Measurements from ENCODE around the gene TMEM147. TPM values are rescaled to one million over a fixed set of nuclear protein-coding genes. Genes with fewer than 3 reads are reported as not detected.

The TMEM147 gene, protein sequence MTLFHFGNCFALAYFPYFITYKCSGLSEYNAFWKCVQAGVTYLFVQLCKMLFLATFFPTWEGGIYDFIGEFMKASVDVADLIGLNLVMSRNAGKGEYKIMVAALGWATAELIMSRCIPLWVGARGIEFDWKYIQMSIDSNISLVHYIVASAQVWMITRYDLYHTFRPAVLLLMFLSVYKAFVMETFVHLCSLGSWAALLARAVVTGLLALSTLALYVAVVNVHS
- total RNA-seq: 52.1 and 70.3 TPM in 2 replicates

DNA sequence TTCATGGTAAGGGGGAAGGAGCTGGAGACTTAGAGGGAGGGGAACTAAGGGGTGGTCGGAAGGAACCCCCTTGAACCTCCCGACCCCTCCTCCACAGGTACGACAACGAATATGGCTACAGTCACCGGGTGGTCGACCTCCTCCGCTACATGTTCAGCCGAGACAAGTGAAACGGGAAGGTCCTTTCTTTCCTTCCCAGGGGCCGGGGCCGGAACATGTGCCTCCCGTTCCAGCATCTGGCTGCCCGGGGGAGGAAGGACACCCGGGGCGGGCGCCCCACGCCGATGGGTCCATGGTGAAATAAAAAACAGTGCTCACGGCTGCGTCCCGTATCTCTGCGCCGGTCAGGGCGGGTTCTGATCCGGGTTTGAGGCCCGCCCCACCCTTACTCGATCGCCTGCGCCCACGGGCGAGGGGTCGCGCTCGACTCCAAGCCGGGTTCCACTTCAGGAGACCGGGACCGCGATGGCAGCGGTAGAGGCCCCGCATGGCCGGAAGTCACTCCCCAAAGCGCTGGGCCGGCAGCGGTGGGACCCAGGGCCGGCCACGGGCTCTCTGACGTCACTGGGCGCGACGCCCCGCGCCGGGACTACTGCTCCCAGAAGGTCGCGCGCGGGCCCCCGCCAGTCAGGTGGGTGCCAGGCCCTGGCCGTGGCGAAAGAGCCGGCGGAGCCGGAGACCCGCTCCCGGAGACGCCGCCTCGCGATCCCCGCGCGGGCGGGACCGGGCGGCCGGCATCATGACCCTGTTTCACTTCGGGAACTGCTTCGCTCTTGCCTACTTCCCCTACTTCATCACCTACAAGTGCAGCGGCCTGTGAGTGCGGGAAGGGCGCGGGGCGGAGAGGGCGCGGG lies at the start of gene TMEM147:
Gene TMEM147 (plus strand): TSS at position 626 of the 854 bp plus-strand sequence. CDS start 114 bp downstream, at position 740.
- DNase-seq (ENCODE audit: low read depth in 2 of 2): peak; percentile 63 to 90

DNA sequence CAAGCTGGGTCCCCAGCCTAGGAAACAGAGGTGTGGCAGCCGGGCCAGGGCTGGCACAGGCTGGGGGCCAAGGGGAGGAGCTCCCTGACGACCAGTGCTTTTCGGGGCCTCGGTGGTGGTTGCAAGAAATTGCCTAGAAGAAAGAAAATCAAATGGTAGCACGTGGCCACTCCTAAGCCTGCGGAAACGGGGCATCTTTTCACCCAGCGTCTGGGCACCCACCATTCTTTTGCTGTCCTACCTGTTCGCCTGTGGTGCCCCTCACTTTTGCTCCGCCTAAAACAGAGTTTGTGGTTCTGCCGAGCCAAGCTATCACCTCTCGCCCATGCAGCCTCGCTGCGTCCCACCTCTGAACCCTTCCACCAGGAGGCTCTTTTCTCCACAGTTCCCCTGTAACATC lies 48.0 kb upstream of the TMEM147 start:
- DNase-seq (ENCODE audit: low read depth in 2 of 2): no peak

DNA sequence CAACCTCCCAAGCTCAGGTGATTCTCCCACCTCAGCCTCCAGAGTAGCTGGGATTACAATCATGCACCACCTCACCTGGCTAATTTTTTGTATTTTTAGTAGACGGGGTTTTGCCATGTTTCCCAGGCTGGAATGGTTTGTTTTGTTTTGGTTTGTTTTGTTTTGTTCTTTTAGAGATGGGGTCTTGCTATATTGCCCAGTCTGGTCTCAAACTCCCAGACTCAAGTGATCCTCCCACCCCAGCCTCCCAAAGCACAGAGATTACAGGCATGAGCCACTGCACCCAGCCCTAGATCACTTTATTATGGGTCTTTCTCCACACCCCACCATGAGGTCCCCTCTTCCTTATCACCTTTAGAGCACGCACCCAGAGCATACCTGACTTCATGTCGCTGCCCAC lies 47.2 kb upstream of the TMEM147 start:
- DNase-seq (ENCODE audit: low read depth in 2 of 2): no peak

DNA sequence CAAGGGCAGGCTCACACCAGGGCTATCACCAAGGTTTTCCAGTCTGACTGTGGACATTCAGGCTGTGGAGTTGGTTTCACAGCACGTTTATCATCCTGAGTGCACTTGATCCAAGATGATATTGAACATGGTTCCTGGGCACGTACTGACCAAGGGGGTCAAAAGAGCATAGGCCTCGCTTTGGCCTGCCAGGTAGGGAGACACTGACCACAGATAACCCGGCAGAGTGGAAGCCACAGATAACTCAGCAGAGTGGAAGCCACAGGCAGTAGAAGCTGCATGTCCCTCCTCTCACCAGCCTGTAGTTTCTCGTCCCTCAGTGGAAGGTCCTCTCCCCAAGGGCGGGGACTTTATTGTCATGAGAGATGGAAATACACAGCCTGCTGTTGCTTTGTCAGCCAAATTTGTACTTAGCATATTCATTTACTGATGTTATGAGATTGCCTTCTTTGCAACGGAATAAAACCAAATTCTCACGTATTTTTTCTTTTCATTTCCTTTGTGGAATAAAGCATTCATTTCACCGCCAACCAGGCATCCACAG lies 46.4 kb upstream of the TMEM147 start:
- DNase-seq (ENCODE audit: low read depth in 2 of 2): no peak

DNA sequence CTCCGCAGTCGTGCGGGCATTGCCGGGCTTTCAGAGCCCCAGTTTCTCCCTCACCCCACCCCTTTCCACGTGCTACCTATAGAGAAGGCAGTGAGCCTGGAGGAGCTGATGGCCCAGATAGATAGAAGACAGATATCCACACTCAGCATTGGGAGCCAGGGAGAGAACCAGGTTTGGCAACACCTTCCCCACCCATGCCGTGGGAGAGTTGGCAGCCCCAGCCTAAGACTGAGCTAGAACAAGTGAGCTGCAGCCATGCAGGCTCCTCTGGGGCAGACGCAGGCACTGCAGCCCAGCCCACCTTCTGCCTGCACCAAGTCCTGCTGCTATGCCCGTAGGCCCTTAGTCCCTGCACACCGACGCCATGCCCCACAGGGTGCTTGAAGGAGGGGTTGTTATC lies 44.8 kb upstream of the TMEM147 start:
- DNase-seq (ENCODE audit: low read depth in 2 of 2): no peak

DNA sequence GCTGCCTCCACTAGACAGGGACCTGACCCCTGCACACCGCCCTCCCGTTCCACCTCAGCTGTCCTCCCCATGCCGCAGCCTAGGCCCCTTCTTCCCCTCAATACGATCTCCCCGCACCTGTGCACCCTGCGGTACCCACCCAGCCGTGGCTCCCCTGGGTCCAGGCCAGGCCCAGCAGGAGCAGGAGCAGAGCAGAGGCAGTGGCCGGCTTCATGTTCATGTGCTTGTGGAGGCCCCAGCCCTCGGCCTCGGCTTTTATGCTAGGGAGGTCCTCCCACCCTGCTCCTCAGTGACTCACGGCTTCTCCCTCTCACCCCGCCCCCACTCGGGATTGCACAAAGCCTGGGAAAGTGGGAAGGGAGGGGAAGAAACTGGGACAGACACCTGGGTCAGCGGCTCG lies 43.7 kb upstream of the TMEM147 start:
- no peak for DNase-seq (ENCODE audit: low read depth in 2 of 2)

DNA sequence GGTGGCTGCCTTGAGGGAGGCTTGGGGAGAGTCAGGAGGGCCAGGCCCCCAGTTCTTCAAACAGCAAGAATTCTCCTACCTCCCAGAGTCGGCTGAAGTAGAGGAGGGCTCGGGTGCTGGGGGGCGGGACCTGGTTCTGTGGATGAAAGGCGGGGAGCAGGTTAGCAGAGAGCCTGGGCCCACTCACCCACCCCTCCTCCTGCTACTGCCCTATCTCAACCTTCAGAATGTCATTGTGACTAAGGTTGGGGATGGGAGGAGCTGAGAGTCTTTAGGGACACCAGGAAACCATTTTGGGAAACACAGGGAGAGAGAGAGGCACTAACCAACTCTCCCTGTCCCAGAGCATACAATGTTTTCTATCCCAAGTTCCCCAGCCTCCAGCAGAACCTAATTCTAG lies 42.7 kb upstream of the TMEM147 start:
- DNase-seq (ENCODE audit: low read depth in 2 of 2): no peak

DNA sequence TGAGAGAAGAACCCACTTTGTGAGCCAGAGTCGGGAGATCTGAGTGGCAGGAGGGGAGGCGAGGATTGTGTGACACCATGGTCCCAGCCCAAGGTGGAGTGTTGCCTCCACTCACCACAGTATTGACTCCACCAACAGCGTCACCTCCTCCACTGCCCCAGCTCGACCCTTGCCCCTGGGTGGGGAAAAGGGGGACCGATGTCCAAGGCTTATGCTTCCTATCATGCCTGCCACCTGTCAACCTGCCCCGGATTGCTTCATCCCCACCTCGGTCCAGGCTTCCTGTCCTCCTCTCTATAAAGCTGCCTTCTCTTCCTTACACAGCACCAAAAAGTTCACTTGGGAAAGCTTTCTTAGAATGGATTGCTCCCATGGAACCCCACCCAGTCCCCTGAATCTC lies 39.4 kb upstream of the TMEM147 start:
- DNase-seq (ENCODE audit: low read depth in 2 of 2): no peak

DNA sequence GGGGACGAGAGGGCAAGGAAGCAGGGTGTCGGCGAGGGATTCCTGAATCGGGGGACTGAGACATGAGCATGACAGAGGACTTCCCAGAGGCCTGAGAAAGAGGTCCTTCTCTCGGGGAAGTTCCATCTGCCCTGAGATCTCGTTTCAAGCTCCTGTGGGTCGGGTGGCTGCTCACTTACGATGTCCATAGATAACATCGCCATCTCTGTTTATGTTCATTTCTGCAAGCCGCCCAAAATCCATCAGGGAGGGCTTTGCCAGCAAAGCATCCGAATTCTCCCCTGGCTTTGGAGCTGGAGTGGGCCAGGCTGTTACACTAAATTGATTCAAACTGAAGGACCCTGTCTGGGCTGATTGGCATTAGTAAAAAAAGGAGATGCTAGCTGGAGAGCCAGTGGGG lies 37.9 kb upstream of the TMEM147 start:
- DNase-seq (ENCODE audit: low read depth in 2 of 2): no peak

DNA sequence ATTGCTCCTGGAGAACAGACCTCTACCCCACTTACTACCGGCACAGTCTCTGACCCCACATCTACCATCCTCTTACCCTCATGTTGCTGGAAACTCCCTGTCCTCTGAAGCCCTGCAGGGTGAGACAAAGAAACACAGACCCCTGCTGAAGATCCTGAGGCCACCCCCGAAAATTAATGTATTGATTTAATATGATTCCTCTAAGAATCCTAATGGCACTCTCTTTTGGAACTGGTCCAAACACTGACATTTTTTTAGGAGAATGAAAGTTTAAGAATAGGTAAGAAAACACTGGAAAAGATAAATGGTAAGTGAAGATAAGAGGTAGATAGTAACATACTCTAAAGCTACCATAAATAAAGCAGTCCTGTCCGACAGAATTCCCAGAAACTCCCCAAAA lies 37.3 kb upstream of the TMEM147 start:
- DNase-seq (ENCODE audit: low read depth in 2 of 2): no peak

DNA sequence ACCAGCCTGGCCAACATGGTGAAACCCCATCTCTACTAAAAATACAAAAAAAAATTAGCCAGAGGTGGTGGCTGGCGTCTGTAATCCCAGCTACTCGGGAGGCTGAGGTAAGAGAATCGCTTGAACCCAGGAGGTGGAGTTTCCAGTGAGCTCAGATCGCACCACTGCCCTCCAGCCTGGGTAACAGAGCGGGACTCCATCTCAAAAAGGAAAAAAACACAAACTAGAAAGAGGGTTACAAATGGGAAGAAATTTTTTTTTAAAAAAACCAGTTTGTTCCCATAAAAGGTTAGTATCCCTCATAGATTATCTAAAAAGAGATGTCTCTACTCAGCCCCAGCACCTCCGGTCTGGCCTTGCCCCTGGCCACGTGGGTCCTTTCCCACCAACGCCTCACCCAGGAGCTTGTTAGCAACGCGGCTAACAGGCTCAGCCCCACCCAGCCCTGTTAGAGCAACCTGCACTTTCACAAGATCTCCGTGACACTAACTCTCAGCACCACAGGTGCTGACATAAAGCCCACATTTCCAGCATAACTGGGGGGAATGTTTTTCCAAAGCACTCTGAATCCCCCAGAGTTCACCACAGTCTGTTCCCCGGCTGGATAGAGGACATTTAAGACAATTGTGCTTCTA lies 36.3 kb upstream of the TMEM147 start:
- no peak for DNase-seq (ENCODE audit: low read depth in 2 of 2)

DNA sequence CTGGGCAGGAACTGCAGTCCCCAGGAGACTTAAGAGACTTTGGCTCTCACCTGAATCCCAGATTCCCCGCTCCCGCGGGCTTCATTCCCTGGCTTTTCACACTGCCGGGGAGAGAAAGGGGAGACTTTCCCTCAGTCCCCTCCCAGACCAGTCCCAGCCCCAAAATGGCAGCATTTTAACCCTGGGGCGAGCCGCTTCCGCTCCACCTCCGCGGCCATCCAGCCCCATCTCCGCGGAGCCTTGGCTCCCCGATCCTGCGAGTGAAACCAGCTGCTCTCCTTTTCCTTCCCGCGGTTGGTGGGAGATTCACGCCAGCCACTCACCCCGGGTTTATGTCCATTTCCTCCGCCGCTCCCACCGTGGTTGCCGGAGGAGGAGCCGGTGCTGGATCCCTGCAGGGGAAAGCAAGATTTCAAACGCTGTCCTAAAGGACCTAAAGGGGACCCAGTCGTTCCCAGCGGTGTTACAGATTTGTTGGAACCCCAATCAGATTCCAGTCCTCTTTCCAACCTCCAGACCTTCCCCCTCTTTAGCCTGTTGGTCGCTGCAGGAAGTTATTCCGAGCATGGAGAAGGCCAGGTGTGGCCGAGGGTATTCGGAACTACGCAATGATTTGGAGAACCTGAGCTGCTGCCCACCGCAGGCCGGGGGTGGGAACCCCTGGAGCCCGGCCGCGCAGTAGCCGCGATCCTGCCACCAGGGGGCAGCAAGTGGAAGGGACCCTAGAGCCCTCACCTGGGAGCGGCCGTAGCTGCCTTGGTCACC lies 35.4 kb upstream of the TMEM147 start:
- peak in 1 of 2 donors; percentile 35 for DNase-seq (ENCODE audit: low read depth in 2 of 2)

DNA sequence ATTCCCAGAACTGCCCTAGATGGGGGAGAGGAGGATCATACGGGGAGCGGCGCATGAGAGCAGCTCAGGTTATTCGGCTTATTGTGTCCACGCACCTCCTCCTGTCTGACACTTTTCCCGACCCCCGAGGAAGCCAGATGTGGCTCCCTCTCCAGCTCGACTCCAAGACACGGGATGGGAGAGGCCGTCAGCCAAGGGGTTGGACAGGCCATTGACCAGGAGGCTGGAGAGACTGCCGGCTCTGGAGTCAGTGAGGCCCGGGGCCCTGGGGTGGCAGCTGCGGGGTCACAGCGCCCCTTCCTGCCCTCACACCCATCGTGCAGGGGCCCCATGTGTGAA lies 34.8 kb upstream of the TMEM147 start:
- no peak for DNase-seq (ENCODE audit: low read depth in 2 of 2)

DNA sequence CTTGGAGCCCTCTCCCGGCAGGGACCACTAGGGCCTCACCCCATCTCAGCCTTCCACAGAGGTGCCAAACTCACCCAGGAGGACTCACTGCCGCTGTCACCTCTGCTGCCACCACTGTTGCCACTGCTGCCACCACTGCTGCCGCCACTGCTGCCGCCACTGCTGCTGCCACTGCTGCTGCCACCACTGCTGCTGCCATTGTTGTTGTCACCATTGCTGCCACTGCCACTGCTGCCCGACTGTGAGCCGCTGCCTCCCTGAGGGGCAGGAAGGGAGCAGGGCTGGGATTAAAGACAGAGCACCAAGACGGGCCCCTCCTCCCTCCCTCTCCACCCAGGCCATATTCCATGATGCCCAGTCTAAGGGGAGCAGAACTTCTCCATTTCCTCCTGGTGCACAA lies 34.1 kb upstream of the TMEM147 start:
- DNase-seq (ENCODE audit: low read depth in 2 of 2): no peak

DNA sequence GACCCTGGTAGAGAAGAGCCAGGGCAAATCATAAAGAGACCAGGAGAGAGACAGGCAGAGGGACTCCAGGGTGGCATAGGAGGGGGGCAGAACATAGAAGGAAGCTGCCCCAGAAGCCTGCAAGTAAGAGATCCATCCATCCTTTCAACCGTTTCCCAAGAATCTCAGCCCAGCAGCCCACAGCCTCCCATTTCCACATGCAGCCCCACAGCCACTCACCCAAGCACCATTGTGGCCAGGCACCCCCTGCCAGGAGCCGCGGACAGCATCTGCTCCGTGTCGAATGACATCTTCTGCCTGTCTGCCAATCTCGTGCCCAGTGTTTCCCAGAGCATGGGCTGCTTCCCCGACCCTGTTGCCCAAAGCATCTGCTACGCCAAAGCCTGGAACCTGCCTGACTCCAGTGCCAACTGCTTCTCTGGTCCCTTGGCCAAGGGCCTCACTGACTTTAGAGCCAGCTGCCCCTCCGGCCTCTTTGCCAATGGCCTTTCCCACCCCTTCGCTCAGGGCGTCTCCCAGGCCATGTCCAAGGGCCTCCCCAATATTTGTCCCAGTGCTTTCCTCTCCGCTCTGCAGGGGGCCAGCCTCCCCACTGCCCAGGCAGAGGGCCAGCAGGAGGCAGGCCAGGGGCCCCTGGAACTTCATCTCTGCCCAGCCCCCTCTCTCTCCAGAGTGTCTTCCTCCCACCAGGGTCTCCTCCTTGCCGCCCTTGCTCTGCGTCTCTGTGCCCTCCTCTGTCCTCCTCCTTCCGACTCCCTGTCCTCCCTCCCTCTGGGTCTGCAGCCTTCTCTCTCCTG lies 32.4 kb upstream of the TMEM147 start:
- DNase-seq (ENCODE audit: low read depth in 2 of 2): no peak

DNA sequence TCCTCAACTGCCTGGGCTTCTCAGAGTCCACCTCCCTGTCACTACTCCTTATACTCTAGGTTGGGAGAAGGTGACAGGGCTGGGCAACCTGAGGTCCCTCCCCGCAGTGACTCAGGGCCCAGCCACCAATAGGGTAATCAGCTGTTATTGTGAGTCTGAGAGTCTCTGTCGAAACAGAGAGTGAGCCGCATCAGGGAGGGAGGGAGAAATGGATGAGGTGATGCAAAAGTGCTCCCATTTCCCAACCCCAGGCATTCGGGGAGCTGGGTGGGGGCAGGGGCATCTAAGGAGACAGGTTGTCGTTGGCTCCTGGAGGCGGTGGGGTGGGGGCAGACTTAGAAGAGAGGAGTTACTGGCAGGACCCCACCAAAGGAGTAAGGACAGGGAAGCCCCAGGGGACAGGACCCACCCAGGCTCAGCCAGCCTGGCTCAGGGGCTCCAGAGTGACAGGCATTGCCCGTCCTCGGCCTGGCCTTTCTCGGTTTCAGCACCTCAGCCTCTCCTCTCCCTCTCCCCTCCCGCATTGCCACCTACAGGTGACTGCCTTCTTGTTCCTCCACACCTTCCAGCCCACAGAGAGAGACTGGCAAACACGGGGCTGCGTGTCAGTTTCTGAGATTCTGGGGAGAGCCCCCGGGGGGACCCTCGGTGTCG lies 31.7 kb upstream of the TMEM147 start, which contains the start of gene DMKN:
Gene DMKN (minus strand): TSS at position 22 of the 654 bp plus-strand sequence. CDS start 174 bp downstream, outside the sequence.
- DNase-seq (ENCODE audit: low read depth in 2 of 2): no peak

DNA sequence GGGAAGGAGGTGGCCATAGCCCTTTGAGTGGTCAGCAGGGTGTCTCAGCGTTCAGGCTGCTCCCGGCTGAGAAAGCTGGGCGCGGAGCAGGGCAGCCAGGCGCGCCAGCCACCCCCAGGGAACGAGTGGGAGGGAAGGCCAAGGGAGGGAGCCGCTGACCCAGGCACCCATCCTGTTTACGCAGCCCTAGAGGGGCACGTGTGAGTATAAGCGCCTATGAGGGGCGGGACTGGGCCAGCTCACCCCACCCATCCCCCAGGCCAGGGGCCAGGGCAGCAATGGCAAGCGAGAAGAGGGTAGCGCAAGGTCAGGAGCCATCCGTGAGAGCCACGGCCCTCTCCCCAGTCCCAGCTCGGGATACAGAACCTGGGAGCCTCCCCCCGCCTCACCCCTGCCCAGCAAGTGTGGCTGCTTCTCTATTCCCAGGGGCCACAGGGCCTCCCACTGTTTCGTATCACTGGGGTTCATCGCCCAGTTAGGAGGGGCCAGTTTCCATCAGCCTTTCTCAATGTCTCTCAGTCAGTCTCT lies 31.1 kb upstream of the TMEM147 start:
- no peak for DNase-seq (ENCODE audit: low read depth in 2 of 2)

DNA sequence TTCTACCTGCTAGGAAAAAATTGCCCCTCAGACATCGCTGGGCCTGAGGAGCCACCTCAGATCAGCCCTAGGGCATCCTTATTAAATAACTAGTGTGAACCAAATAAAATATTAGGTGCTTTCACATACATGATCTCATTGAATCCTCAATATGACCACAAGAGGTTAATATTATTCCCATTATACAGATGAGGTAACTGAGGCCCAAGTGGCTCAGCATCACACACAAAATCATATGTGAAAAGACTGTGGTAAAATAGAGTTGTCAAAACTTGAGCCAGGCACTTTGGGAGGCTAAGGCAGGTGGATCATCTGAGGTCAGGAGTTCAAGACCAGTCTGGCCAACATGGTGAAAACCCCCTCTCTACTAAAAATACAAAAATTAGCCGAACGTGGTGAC lies 29.1 kb upstream of the TMEM147 start:
- DNase-seq (ENCODE audit: low read depth in 2 of 2): no peak

DNA sequence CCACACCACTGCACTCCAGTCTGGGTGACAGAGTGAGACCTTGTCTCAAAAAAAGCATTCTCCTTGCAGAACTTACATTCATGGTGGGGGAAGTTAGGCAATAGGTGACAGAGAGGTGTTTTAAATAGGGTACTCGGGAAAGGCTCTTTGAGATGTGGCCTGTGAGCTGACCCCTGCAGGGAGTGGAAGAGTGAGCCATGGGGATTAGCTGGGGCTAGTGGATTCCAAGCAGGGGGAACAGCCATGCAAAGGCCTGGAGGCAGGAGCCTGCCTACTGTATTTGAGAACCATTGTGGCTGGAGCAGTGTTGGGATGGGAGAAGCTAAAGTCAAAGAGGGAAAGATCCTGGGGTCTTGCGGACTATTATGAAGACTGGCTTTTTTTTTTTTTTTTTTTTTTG lies 28.1 kb upstream of the TMEM147 start:
- no peak for DNase-seq (ENCODE audit: low read depth in 2 of 2)

DNA sequence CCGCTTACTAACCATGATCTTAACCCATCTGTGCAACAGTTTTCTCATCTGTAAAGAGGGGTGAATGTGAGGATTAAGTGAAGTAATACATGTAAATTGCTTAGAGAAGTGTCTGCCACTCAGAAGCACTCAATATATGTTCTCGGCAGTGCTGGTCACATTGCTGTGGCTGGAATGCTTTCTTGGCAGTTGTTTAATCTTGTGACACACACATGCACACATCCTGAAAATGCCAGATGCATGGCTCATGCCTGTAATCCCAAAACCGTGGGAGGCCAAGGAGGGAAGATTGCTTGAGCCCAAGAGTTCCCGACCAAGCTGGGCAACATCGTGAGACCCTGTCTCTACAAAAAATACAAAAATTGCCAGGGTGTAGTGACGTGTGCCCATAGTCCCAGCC lies 27.1 kb upstream of the TMEM147 start:
- DNase-seq (ENCODE audit: low read depth in 2 of 2): no peak
